GM21360 (cell line): ENCODE data around the gene DEAF1.
"Not testable (repeated sequence)": the region's sequence is repeated elsewhere in the genome, so short reads cannot be mapped to it uniquely, and the experiment has no call there.

Source experiments
- ATAC-seq: cut with Tn5 transposase; IDR thresholded peaks from one replicate; pipeline ENCODE4 v1.9.1; 2021; ENCODE audit warnings: mild to moderate bottlenecking, moderate library complexity; ENCODE audit not compliant: unreplicated experiment

DEAF1 gene

GRCh38 chr11:694563-695287, at the start of gene DEAF1:
Gene DEAF1, minus strand, starts transcription at chr11:695222. Its CDS starts 175 bp downstream, at chr11:695047.
- ATAC-seq = peak; percentile 78

- ATAC-seq = no peak
These were observed 47.7 kb upstream of the DEAF1 start for GRCh38 chr11:742571-743201.

GRCh38 chr11:742156-742546, 47.1 kb upstream of the DEAF1 start:
- no peak for ATAC-seq

- ATAC-seq = not testable (repeated sequence)
These were observed 42.9 kb upstream of the DEAF1 start for GRCh38 chr11:737899-738298.

- no peak for ATAC-seq
These were observed 42.3 kb upstream of the DEAF1 start for GRCh38 chr11:737366-737765.

- ATAC-seq = not testable (repeated sequence)
These were observed 39.5 kb upstream of the DEAF1 start for GRCh38 chr11:734541-734940.

GRCh38 chr11:733072-733471, 38.0 kb upstream of the DEAF1 start:
- no peak for ATAC-seq

GRCh38 chr11:729492-730074, 34.6 kb upstream of the DEAF1 start:
- ATAC-seq = no peak

GRCh38 chr11:728901-729491, 34.0 kb upstream of the DEAF1 start:
- ATAC-seq = no peak

- ATAC-seq = no peak
These were observed 33.1 kb upstream of the DEAF1 start for GRCh38 chr11:727859-728748.

GRCh38 chr11:727281-727701, 32.3 kb upstream of the DEAF1 start:
- ATAC-seq = no peak

GRCh38 chr11:726278-727220, 31.5 kb upstream of the DEAF1 start:
- no peak for ATAC-seq

- no peak for ATAC-seq
These were observed 30.7 kb upstream of the DEAF1 start for GRCh38 chr11:725624-726202.

- no peak for ATAC-seq
These were observed 29.9 kb upstream of the DEAF1 start for GRCh38 chr11:724778-725386.

GRCh38 chr11:724049-724777, 29.2 kb upstream of the DEAF1 start:
- no peak for ATAC-seq

GRCh38 chr11:723120-723883, 28.3 kb upstream of the DEAF1 start:
- no peak for ATAC-seq

GRCh38 chr11:722346-722811, 27.4 kb upstream of the DEAF1 start:
- no peak for ATAC-seq
